ENCODE results near the gene FOXK2.

Gene FOXK2

DNA sequence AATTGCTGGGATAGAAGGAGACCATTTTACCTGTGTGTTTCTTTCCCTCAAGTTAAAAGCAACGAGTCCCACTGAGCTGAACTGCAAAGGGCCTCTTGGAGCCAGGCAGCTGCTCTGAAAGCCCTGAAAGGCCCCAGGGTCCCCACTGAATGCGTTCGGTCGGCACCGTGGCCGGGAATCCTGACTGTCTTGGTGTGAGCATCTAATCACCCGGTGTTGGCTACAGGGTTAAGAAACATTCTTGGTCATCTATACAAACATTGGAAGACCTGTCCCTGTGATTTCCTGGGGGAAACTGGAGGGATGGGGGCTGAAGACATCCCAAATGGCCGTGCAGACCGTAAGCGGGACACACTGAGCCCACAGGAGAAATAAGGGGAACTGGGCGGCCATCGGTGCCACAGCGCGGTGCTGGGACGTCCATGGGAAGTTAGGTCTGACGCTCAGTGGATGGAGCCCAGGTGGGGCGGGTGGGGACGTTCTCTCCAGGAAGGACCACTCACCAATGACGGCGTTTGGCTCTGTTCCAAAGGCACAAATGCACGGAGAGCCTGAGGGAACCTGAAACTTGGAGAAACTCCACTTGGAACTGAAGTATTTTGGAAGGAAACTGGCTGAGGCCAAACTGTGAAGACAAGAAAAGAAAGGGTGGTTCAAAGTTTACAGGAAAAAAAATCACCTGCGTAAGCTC, 96.6 kb downstream of the FOXK2 start:
- TF ChIP-seq FOXP2 (optimal IDR thresholded peaks at IDR 0.05; ENCODE audit: control extremely low read depth, extremely low read length, insufficient read depth) = no peak
- no peak for TF ChIP-seq EZH2 (IDR thresholded peaks at IDR 0.05)
- TF ChIP-seq POLR2AphosphoS5 (IDR thresholded peaks at IDR 0.05; ENCODE audit: borderline replicate concordance, low read depth, low read length) = no peak
- Histone ChIP-seq H3K9ac (ENCODE audit: insufficient read length) (no peak overlapping the region), H3K27ac (no peak overlapping the region), H3K36me3 (ENCODE audit: insufficient read depth, low read length) (peaks cover 54% of the 10 kb centered on the region), H3K9me3 (ENCODE audit: low read depth, low read length) (no peaks in the 10 kb centered on the region), H3K4me3 (no peak overlapping the region)
- no peak for DNase-seq (ENCODE audit: low read depth, low spot score)

- Histone ChIP-seq H3K27ac (no peak overlapping the region), H3K9me3 (ENCODE audit: low read depth, low read length) (no peaks in the 10 kb centered on the region), H3K36me3 (ENCODE audit: insufficient read depth, low read length) (peaks cover 69% of the 10 kb centered on the region), H3K4me3 (no peak overlapping the region), H3K9ac (ENCODE audit: insufficient read length) (no peak overlapping the region)
- no peak for TF ChIP-seq POLR2AphosphoS5 (IDR thresholded peaks at IDR 0.05; ENCODE audit: borderline replicate concordance, low read depth, low read length)
- TF ChIP-seq FOXP2 (optimal IDR thresholded peaks at IDR 0.05; ENCODE audit: control extremely low read depth, extremely low read length, insufficient read depth) = no peak
- TF ChIP-seq EZH2 (IDR thresholded peaks at IDR 0.05) = no peak
- DNase-seq (ENCODE audit: low read depth, low spot score) = no peak
These were observed 99.7 kb downstream of the FOXK2 start for GRCh38 chr17:82619211-82619610.

- Histone ChIP-seq H3K9me3 (ENCODE audit: low read depth, low read length) (no peaks in the 10 kb centered on the region), H3K27ac (no peak overlapping the region), H3K4me3 (no peak overlapping the region), H3K36me3 (ENCODE audit: insufficient read depth, low read length) (peaks cover 69% of the 10 kb centered on the region), H3K9ac (ENCODE audit: insufficient read length) (no peak overlapping the region)
- TF ChIP-seq FOXP2 (optimal IDR thresholded peaks at IDR 0.05; ENCODE audit: control extremely low read depth, extremely low read length, insufficient read depth) = no peak
- no peak for TF ChIP-seq EZH2 (IDR thresholded peaks at IDR 0.05)
- no peak for TF ChIP-seq POLR2AphosphoS5 (IDR thresholded peaks at IDR 0.05; ENCODE audit: borderline replicate concordance, low read depth, low read length)
- DNase-seq (ENCODE audit: low read depth, low spot score) = no peak
These were observed 100.1 kb downstream of the FOXK2 start for GRCh38 chr17:82619641-82620040.

DNA sequence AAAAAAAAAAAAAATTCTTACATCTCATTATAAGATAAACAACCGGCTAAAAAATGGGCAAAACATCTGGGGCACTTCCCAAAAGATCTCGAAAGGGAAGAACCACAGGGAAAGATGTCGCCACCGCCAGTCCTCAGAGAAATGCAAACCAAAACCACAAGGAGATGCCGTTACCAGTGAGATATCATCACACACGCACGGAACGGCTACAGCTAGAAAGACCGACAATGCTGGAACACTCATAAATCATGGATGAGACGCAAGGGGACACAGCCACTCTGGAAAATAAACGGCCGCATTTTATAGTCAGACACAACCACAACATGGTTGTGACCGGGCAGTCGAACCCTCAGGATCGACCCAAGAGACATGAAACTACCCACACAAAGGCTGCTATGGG, 104.2 kb downstream of the FOXK2 start:
- DNase-seq (ENCODE audit: low read depth, low spot score) = no peak
- no peak for TF ChIP-seq POLR2AphosphoS5 (IDR thresholded peaks at IDR 0.05; ENCODE audit: borderline replicate concordance, low read depth, low read length)
- no peak for TF ChIP-seq FOXP2 (optimal IDR thresholded peaks at IDR 0.05; ENCODE audit: control extremely low read depth, extremely low read length, insufficient read depth)
- TF ChIP-seq EZH2 (IDR thresholded peaks at IDR 0.05) = no peak
- H3K4me3 ChIP-seq = no peak overlapping the region
- H3K9me3 ChIP-seq (ENCODE audit: low read depth, low read length) = no peaks in the 10 kb centered on the region
- H3K27ac ChIP-seq = no peak overlapping the region
- H3K36me3 ChIP-seq (ENCODE audit: insufficient read depth, low read length) = peaks cover 69% of the 10 kb centered on the region
- no peak overlapping the region for H3K9ac ChIP-seq (ENCODE audit: insufficient read length)

DNA sequence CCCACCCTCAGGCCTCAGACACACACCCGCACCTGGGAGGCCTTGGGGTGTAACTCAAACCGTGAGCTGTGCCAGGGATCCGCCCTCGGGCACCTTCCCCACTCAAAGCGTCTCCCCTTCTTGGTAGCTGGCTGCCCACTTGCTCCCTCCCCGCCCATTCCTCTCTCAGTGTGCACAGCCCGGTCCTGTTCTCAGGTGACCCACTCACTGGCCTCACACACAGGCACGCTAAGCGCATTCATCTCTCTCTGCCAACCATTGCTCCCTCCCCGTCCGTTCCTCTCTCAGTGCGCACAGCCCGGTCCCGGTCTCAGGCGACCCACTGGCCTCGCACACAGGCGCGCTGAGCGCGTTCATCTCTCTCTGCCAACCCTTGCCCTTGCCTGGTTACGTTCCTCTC, 107.9 kb downstream of the FOXK2 start:
- no peak overlapping the region for H3K27ac ChIP-seq
- no peak for TF ChIP-seq EZH2 (IDR thresholded peaks at IDR 0.05)
- no peak overlapping the region for H3K9ac ChIP-seq (ENCODE audit: insufficient read length)
- H3K4me3 ChIP-seq = no peak overlapping the region
- H3K36me3 ChIP-seq (ENCODE audit: insufficient read depth, low read length) = peaks cover 44% of the 10 kb centered on the region
- DNase-seq (ENCODE audit: low read depth, low spot score) = no peak
- no peaks in the 10 kb centered on the region for H3K9me3 ChIP-seq (ENCODE audit: low read depth, low read length)

DNA sequence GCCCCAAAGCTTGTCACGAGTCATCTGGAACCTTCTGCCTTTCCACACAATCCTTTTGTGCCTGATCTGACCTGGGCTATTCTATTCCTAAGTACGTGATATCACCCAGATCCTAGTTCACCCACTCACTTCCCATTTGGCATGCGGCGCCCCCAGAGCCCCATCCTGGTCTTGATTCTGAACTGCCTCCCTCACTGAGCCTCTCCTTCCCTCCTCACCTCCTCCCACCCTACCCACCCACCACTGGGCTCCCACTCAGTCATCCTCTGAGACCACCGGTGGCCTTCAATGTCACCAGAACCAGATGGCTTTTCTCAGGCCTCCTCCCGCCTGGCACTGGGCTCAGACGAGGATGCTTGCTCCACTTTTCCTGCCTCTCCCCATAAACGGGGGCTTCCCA, 110.2 kb downstream of the FOXK2 start:
- H3K9ac ChIP-seq (ENCODE audit: insufficient read length) = no peak overlapping the region
- no peak for TF ChIP-seq EZH2 (IDR thresholded peaks at IDR 0.05)
- TF ChIP-seq FOXP2 (optimal IDR thresholded peaks at IDR 0.05; ENCODE audit: control extremely low read depth, extremely low read length, insufficient read depth) = no peak
- TF ChIP-seq POLR2AphosphoS5 (IDR thresholded peaks at IDR 0.05; ENCODE audit: borderline replicate concordance, low read depth, low read length) = no peak
- no peak for DNase-seq (ENCODE audit: low read depth, low spot score)
- H3K27ac ChIP-seq = no peak overlapping the region
- no peak overlapping the region for H3K4me3 ChIP-seq
- peaks cover 52% of the 10 kb centered on the region for H3K36me3 ChIP-seq (ENCODE audit: insufficient read depth, low read length)
- H3K9me3 ChIP-seq (ENCODE audit: low read depth, low read length) = no peaks in the 10 kb centered on the region

DNA sequence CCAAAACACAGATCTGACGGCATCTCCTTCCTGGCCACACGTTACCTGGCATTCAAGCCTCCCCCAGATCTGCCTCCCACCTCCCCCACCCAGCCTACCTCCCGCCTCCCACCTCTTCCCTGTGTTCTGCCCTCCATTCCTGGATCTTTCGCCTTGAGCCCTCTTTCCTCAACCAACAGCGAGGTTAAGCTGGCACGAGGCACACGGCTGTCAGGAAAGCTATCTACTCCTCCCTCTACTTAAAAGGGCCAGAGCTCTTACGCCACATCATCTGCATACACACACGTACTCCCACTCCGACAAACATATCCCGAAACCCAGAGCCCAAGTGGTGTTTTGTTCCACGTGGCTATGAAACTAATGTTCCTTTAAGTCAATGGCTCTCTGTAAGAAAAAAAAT, 110.7 kb downstream of the FOXK2 start:
- no peak overlapping the region for H3K27ac ChIP-seq
- TF ChIP-seq POLR2AphosphoS5 (IDR thresholded peaks at IDR 0.05; ENCODE audit: borderline replicate concordance, low read depth, low read length) (no peak), EZH2 (IDR thresholded peaks at IDR 0.05) (no peak), FOXP2 (optimal IDR thresholded peaks at IDR 0.05; ENCODE audit: control extremely low read depth, extremely low read length, insufficient read depth) (no peak)

GRCh38 chr17:82631544-82631943, 112.0 kb downstream of the FOXK2 start:
- Histone ChIP-seq H3K9me3 (ENCODE audit: low read depth, low read length) (no peaks in the 10 kb centered on the region), H3K27ac (no peak overlapping the region), H3K9ac (ENCODE audit: insufficient read length) (no peak overlapping the region), H3K4me3 (no peak overlapping the region), H3K36me3 (ENCODE audit: insufficient read depth, low read length) (peaks cover 43% of the 10 kb centered on the region)
- TF ChIP-seq FOXP2 (optimal IDR thresholded peaks at IDR 0.05; ENCODE audit: control extremely low read depth, extremely low read length, insufficient read depth) (no peak), EZH2 (IDR thresholded peaks at IDR 0.05) (no peak), POLR2AphosphoS5 (IDR thresholded peaks at IDR 0.05; ENCODE audit: borderline replicate concordance, low read depth, low read length) (no peak)
- DNase-seq (ENCODE audit: low read depth, low spot score) = no peak

More for the DNA sequence above, 110.7 kb downstream of the FOXK2 start:
- Histone ChIP-seq H3K36me3 (ENCODE audit: insufficient read depth, low read length) (peaks cover 49% of the 10 kb centered on the region), H3K4me3 (no peak overlapping the region), H3K9ac (ENCODE audit: insufficient read length) (no peak overlapping the region), H3K9me3 (ENCODE audit: low read depth, low read length) (no peaks in the 10 kb centered on the region)
- DNase-seq (ENCODE audit: low read depth, low spot score) = no peak

DNA sequence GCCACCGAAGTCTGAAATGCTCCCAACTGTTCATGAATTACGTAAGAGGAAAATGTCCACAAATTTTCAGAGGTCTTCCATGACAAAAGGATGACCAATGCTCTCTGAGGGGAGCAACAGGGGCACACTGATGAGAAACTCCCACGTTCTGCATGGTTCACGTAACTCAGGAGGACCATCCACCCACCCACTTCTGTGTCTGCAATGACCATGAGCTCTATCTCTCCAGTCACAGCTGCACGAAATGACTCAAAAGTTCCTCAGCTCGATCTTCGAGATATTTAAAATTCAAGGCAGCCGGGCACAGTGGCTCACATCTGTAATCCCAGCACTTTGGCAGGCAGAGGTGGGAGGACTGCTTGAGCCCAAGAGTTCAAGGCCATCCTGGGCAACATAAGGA, 112.9 kb downstream of the FOXK2 start:
- TF ChIP-seq EZH2 (IDR thresholded peaks at IDR 0.05) = no peak
- TF ChIP-seq FOXP2 (optimal IDR thresholded peaks at IDR 0.05; ENCODE audit: control extremely low read depth, extremely low read length, insufficient read depth) = no peak
- no peak for TF ChIP-seq POLR2AphosphoS5 (IDR thresholded peaks at IDR 0.05; ENCODE audit: borderline replicate concordance, low read depth, low read length)
- Histone ChIP-seq H3K9ac (ENCODE audit: insufficient read length) (no peak overlapping the region), H3K27ac (no peak overlapping the region), H3K4me3 (no peak overlapping the region), H3K9me3 (ENCODE audit: low read depth, low read length) (no peaks in the 10 kb centered on the region), H3K36me3 (ENCODE audit: insufficient read depth, low read length) (peaks cover 38% of the 10 kb centered on the region)
- DNase-seq (ENCODE audit: low read depth, low spot score) = no peak
